Measurements from ENCODE around the gene PLAC1.

Gene PLAC1

GRCh38 chrX:134537179-134537955, 120.9 kb downstream of the PLAC1 start:
- DNase-seq, result no peak

- no peak for DNase-seq
Observed at GRCh38 chrX:134533952-134534351, 124.3 kb downstream of the PLAC1 start.

- no peak for DNase-seq
Observed at GRCh38 chrX:134533352-134533751, 124.9 kb downstream of the PLAC1 start.

GRCh38 chrX:134530845-134531244, 127.4 kb downstream of the PLAC1 start:
- DNase-seq, result no peak

- DNase-seq, result no peak
Observed at GRCh38 chrX:134529481-134529880, 128.8 kb downstream of the PLAC1 start.

GRCh38 chrX:134528960-134529359, 129.3 kb downstream of the PLAC1 start:
- no peak for DNase-seq

- DNase-seq, result no peak
Observed at GRCh38 chrX:134526399-134526798, 131.9 kb downstream of the PLAC1 start.

GRCh38 chrX:134525086-134525792, 133.0 kb downstream of the PLAC1 start:
- no peak for DNase-seq

- DNase-seq, result no peak
Observed at GRCh38 chrX:134524181-134524580, 134.1 kb downstream of the PLAC1 start.

GRCh38 chrX:134520860-134521390, 137.3 kb downstream of the PLAC1 start:
- DNase-seq, result peak; percentile 73

Measured in hematopoietic multipotent progenitor cell treated with erythropoietin and hydrocortisone succinate and interleukin-3 and kit ligand, for 8 days (in vitro differentiated cells).